T-helper 1 cell treated with Interleukin-12 subunit alpha and Interleukin-12 subunit beta and Interleukin-4 antibody, amounts not matched to agents 30 ng/mL and 1 ng/mL, for 36 hours (primary cell): ENCODE measurements around the gene DCP2. TPM values are rescaled to one million over a fixed set of nuclear protein-coding genes. Genes with fewer than 3 reads are reported as not detected.

Experiments used
- intact Hi-C: fragments of 100-400 bp; cut with micrococcal nuclease; formaldehyde crosslinking; loops from one replicate; pipeline ENCODE4 v1.15.1; 2024
- total RNA-seq: library from RNA; stranded (reverse); gene quantifications from 2 replicates; pipeline ENCODE4 v1.2.3, GENCODE V29; 2022

DCP2 gene
- total RNA-seq, 1 donor from 2014 or later: 99.7 TPM

DNA sequence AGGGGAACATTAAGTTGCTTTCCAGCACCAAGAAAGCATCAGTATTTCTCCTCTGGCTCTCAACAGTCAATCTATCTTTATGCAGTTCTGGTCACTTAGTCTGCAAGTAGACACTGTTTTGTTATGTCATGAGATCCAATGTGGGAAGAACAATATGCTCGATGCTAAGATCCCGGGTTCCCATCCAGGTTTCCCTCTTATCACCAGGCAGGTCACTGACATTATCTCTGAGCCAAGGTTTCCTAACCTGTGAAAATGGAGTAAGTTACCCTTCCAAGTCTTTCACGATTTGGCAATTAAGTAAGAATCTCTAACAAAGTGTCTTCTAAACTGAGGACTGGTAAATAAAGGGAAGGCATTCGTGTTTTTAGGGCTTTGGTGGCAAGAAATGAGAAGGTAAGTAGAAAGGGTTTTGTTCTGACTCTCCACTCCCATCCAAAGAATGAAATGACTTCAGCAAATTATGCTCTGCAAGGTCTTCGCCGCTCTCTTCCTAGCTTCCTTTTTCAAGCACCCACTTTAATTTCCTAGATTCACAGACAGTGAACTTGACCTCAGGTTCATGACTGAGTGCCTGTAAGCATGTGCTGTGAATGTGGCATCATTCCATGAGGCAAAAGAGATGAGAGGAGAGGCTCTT lies 86.4 kb downstream of the DCP2 start:
- intact Hi-C loops: no loop called here

DNA sequence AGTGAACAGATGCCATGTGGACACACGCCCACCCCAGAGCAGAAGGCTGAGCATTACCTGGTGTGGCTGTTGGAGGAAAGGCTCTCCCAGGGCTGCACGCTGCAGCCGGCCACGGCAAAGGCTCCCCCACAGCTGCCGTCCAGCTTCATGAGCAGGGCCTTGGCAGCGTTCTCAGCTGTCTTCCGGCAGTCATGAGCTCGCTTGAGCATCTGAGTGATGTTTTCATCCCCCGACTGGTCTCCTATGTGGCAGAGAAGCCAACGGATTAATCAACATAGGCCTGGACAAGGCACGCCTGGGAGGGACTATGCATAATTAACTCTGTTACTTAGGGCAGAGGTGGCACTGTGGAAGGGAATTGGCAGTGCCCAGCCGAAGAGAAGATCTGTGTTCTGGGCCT lies 87.3 kb downstream of the DCP2 start:
- intact Hi-C loops: no loop called here

DNA sequence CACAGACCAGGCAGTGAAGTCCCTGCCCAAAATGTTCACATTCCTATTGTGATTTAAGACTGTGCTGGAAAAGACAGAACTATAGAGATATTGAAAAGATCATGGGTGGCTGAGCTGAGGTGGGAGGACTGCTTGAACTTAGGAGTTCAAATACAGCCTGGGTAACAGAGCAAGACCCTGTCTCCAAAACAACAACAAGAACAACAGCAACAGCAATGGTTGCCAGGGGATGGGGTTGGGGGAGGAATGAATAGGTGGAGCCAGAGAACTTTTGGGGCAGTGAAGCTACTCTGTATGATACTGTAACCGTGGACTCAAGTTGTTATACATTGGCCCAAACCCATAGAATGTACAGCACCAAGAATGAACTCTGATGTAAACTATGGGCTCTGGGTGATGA lies 88.2 kb downstream of the DCP2 start:
- intact Hi-C loops: no loop called here

DNA sequence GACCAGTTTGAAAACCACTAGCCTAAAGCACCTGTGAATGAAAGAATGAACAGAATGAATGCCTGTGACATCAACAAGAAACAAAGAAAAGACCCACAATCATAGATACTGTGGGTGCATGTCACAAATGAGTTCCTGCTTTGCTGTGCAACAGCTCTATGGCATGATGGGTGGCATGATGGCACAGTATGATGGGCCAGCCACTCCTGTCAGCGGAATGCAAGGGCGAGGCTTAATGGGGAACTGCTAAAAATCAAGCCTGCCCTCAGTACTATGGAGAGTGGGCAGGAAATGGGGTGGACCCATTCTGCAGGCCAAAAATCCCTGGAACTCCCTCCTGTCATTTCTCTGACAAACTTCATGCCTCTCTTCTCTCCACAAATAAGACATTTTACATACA lies 89.0 kb downstream of the DCP2 start:
- intact Hi-C loops: no loop called here

DNA sequence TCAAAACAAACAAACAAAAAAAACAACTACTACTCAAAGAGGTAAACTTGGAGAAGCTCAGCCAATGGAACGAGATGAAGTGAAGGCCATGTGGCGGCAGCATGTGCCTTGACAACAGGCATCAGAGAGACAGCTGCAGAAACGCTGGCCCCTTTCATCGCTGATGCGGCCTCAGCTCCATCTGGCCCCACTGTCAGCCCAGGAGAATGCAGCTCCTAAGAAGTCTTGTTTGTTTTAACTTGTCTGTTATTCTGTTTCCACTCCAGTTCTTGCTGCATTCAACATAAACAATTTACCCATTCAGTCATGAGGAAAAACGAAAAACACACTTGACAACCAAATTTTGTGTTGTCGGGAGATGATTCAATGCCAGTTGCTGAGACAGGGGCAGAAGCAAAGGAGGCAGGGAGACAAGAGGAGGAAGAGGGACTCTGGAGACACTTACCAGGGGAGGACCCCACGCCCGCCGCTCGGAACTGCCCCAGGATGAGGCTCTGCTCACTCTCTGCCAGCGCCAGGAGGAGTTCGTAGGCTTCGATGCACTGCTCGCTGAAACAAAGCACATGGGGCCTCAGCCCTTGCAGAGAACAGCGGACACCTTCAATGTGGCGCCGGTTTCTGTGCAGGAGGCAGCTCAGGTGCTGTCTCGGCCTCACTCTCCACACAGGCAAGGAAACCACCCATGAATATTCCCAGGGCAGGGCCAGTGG lies 91.2 kb downstream of the DCP2 start:
- intact Hi-C loops: no loop called here

DNA sequence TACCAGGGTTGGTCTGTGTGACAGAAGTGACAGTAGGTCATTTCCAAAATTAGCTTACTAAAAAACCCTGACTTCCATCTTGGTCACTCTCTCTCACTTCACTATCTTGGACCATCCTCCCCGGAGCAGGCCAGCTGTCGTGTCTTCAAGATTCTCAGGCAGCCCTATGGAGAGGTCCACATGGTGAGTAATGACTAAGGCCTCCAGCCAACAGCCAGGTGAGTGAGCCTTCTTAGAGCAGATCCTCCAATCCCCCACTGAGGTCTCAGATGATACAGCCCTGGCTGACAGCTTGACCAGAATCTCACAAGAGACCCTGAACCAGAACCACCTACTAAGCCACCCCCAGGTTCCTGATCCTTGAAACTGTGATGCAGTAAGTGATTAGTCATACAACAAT lies 92.0 kb downstream of the DCP2 start:
- intact Hi-C loops: no loop called here

Other genes with a start within 250 kb of the DCP2 start
- 26.8 and 27.7 TPM in 2 replicates for gene APC, start 238.9 kb upstream of the DCP2 start, total RNA-seq
- gene SRP19, start 115.5 kb upstream of the DCP2 start, total RNA-seq: 67.6 and 71.6 TPM in 2 replicates
- 97.4 and 100 TPM in 2 replicates for gene REEP5, start 54.6 kb upstream of the DCP2 start, total RNA-seq